GM21825 (cell line): ENCODE results near the gene SHROOM1.

Source experiments
- ATAC-seq: cut with Tn5 transposase; IDR thresholded peaks from one replicate; pipeline ENCODE4 v1.9.1; 2021; ENCODE audit warnings: mild to moderate bottlenecking, moderate library complexity; ENCODE audit not compliant: unreplicated experiment

Gene SHROOM1

GRCh38 chr5:132778856-132779255 is 51.6 kb downstream of the SHROOM1 start:
- ATAC-seq = no peak

GRCh38 chr5:132778129-132778528 is 52.3 kb downstream of the SHROOM1 start:
- no peak for ATAC-seq

- ATAC-seq = no peak
These were observed 53.0 kb downstream of the SHROOM1 start, which contains the start of gene SEPTIN8 for GRCh38 chr5:132777209-132778069. TSS of gene SEPTIN8 (minus strand) at chr5:132777239. CDS start at chr5:132777137, 102 bp downstream.

- no peak for ATAC-seq
These were observed 53.6 kb downstream of the SHROOM1 start for GRCh38 chr5:132776938-132777208.

GRCh38 chr5:132776131-132776937 is 54.1 kb downstream of the SHROOM1 start:
- no peak for ATAC-seq

- no peak for ATAC-seq
These were observed 54.9 kb downstream of the SHROOM1 start for GRCh38 chr5:132775476-132775961.

GRCh38 chr5:132774896-132775295 is 55.6 kb downstream of the SHROOM1 start:
- no peak for ATAC-seq

- ATAC-seq = no peak
These were observed 56.0 kb downstream of the SHROOM1 start for GRCh38 chr5:132774406-132774805.

- no peak for ATAC-seq
These were observed 56.7 kb downstream of the SHROOM1 start for GRCh38 chr5:132773601-132774355.

GRCh38 chr5:132773114-132773513 is 57.3 kb downstream of the SHROOM1 start:
- no peak for ATAC-seq

GRCh38 chr5:132772291-132773070 is 58.0 kb downstream of the SHROOM1 start:
- ATAC-seq = no peak
